Smooth muscle cell (in vitro differentiated cells): ENCODE data around the gene LZTS3. TPM values are rescaled to one million over a fixed set of nuclear protein-coding genes. Genes with fewer than 3 reads are reported as not detected.
A peak's percentile ranks its signal among the peaks of the same experiment; 100 is the strongest.

Experiments
- DNase-seq: peaks from one replicate; lab custom pipeline; 2025; ENCODE audit not compliant: unreplicated experiment; lab: John Stamatoyannopoulos, UW
- H2AFZ ChIP-seq: fragments of 200-600 bp; sonication (generic); 2 replicates; pipeline ENCODE4 v1.6.0; 2016; ENCODE audit warnings: antibody characterized with exemption, low read depth, mild to moderate bottlenecking
- H3F3A ChIP-seq: fragments of 200-600 bp; sonication (generic); 2 replicates; pipeline ENCODE4 v1.6.0; 2017; ENCODE audit warnings: antibody characterized with exemption, low read depth
- H3K27ac ChIP-seq: fragments of 200-600 bp; sonication (generic); 2 replicates; pipeline ENCODE4 v1.5.1; 2016; ENCODE audit warnings: low read depth, mild to moderate bottlenecking
- H3K27me3 ChIP-seq: fragments of 200-600 bp; sonication (generic); 2 replicates; pipeline ENCODE4 v1.6.1; 2016; ENCODE audit warnings: low read depth, mild to moderate bottlenecking
- H3K36me3 ChIP-seq: fragments of 200-600 bp; sonication (generic); 2 replicates; pipeline ENCODE4 v1.5.1; 2016; ENCODE audit warnings: low read depth
- H3K4me1 ChIP-seq: fragments of 200-600 bp; sonication (generic); 2 replicates; pipeline ENCODE4 v1.5.1; 2016; ENCODE audit warnings: low read depth
- H3K4me2 ChIP-seq: fragments of 200-600 bp; sonication (generic); 2 replicates; pipeline ENCODE4 v1.6.0; 2016; ENCODE audit warnings: mild to moderate bottlenecking
- H3K4me3 ChIP-seq: fragments of 200-600 bp; sonication (generic); 2 replicates; pipeline ENCODE4 v1.5.1; 2016; ENCODE audit warnings: mild to moderate bottlenecking
- H3K79me2 ChIP-seq: fragments of 200-600 bp; sonication (generic); 2 replicates; pipeline ENCODE4 v1.6.0; 2016; ENCODE audit warnings: low read depth, mild to moderate bottlenecking
- H3K9ac ChIP-seq: fragments of 200-600 bp; sonication (generic); 2 replicates; pipeline ENCODE4 v1.6.0; 2016; ENCODE audit warnings: low read depth
- H3K9me3 ChIP-seq: fragments of 200-600 bp; sonication (generic); replicated peaks from 2 replicates; pipeline ENCODE4 v1.5.1; 2016; ENCODE audit warnings: low read depth
- H4K20me1 ChIP-seq: fragments of 200-600 bp; sonication (generic); 2 replicates; pipeline ENCODE4 v1.6.0; 2016; ENCODE audit warnings: low read depth
- WGBS: methylation state at CpG from one replicate; pipeline ENCODE4 v1.1.7; 2016; ENCODE audit warnings: low lambda C conversion rate; 5-methylcytosine and 5-hydroxymethylcytosine counted together
- polyA plus RNA-seq: library from polyadenylated mRNA; unstranded; fragments of >200 nt; fragmentation: Nextera tagmentation; extraction: Ambion mirVana; gene quantifications from 2 replicates; pipeline ENCODE4 v1.2.1, GENCODE V29; 2016
- total RNA-seq: library from RNA; depleted of rRNA; stranded (reverse); fragments of >200 nt; gene quantifications from 2 replicates; pipeline ENCODE4 v1.2.3, GENCODE V29; 2014
- TF ChIP-seq, protein P1 (sequence below): fragments of 200-600 bp; sonication (generic); IDR thresholded peaks from 2 replicates; pipeline ENCODE4 v1.5.1; 2017; ENCODE audit warnings: borderline replicate concordance, mild to moderate bottlenecking, antibody characterized with exemption; ENCODE audit not compliant: insufficient read depth, poor library complexity, severe bottlenecking

LZTS3 gene
- total and polyA plus RNA-seq, 2 experiments from 2014 or later = 6.1 to 6.9 TPM

DNA sequence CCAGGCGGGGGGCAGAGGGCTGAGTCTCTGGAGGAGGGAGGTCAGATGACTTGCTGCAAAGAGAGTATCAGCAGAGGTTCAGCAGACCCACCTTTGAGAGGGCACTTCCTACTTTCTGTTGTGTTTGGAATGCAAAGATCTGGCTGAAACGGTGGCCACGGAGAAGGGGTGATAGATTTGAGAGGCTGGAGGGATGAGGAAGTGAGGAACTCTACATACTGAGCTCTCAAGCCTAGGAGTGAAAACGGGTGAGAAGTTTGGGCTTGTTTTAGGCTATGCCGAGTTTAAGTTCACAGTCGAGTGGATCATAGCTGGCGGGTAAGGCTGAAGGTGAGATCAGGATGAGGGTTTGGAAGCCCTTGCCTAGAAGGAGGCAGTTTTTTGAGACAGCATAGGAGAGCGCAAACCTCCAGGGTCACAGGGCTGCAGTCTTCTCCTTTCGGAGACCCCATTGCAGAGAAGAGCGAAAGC, 35.5 kb upstream of the LZTS3 start:
- Histone ChIP-seq H3F3A (no peaks in the 10 kb centered on the region), H3K36me3 (no peaks in the 10 kb centered on the region), H3K27ac (peak overlapping the region; percentile 57), H3K4me3 (peak overlapping the region; percentile 98), H4K20me1 (no peaks in the 10 kb centered on the region), H3K27me3 (no peaks in the 10 kb centered on the region), H3K4me2 (peak overlapping the region; percentile 95), H2AFZ (peak overlapping the region; percentile 99), H3K4me1 (peaks cover 8% of the 10 kb centered on the region), H3K9me3 (no peaks in the 10 kb centered on the region), H3K79me2 (peaks cover 32% of the 10 kb centered on the region), H3K9ac (peak overlapping the region; percentile 85)
- WGBS = 1% methylated on average over 10 of the region's 10 CpGs
- TF ChIP-seq, protein P1, sequence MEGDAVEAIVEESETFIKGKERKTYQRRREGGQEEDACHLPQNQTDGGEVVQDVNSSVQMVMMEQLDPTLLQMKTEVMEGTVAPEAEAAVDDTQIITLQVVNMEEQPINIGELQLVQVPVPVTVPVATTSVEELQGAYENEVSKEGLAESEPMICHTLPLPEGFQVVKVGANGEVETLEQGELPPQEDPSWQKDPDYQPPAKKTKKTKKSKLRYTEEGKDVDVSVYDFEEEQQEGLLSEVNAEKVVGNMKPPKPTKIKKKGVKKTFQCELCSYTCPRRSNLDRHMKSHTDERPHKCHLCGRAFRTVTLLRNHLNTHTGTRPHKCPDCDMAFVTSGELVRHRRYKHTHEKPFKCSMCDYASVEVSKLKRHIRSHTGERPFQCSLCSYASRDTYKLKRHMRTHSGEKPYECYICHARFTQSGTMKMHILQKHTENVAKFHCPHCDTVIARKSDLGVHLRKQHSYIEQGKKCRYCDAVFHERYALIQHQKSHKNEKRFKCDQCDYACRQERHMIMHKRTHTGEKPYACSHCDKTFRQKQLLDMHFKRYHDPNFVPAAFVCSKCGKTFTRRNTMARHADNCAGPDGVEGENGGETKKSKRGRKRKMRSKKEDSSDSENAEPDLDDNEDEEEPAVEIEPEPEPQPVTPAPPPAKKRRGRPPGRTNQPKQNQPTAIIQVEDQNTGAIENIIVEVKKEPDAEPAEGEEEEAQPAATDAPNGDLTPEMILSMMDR = no peak
- no peak for DNase-seq

- peak; percentile 59 for DNase-seq
- Histone ChIP-seq H3K9ac (peak within 1 kb of the TSS; percentile 26), H3K9me3 (no peaks in the 10 kb centered on the region), H3K27me3 (no peaks in the 10 kb centered on the region), H3F3A (no peaks in the 10 kb centered on the region), H3K79me2 (peaks cover 4% of the 10 kb centered on the region), H3K4me2 (peak within 1 kb of the TSS; percentile 90), H2AFZ (peak within 1 kb of the TSS; percentile 90), H3K27ac (no peak within 1 kb of the TSS), H3K4me1 (no peaks in the 10 kb centered on the region), H3K4me3 (peak within 1 kb of the TSS; percentile 86), H3K36me3 (peaks cover 4% of the 10 kb centered on the region), H4K20me1 (no peaks in the 10 kb centered on the region)
- under 1% methylated on average over 30 of the region's 48 CpGs for WGBS
- TF ChIP-seq, protein P1 = no peak
These were observed 30.9 kb upstream of the LZTS3 start, which contains the start of gene DDRGK1 for GRCh38 chr20:3204124-3204794. TSS of gene DDRGK1 (minus strand) at chr20:3204682. CDS start at chr20:3204627, 55 bp downstream.

- H3K9ac ChIP-seq = peak overlapping the region; percentile 26
- no peak for DNase-seq
- no peaks in the 10 kb centered on the region for H3K4me1 ChIP-seq
- peak overlapping the region; percentile 90 for H3K4me2 ChIP-seq
- no peak overlapping the region for H3K27ac ChIP-seq
- no peaks in the 10 kb centered on the region for H3K9me3 ChIP-seq
- peak overlapping the region; percentile 86 for H3K4me3 ChIP-seq
- peaks cover 10% of the 10 kb centered on the region for H3K36me3 ChIP-seq
- 27% methylated on average over 30 of the region's 31 CpGs for WGBS
- H3K27me3 ChIP-seq = no peaks in the 10 kb centered on the region
- H2AFZ ChIP-seq = peak overlapping the region; percentile 90
- H3K79me2 ChIP-seq = peaks cover 4% of the 10 kb centered on the region
- no peaks in the 10 kb centered on the region for H3F3A ChIP-seq
- TF ChIP-seq, protein P1 = no peak
- no peaks in the 10 kb centered on the region for H4K20me1 ChIP-seq
These were observed 30.2 kb upstream of the LZTS3 start for GRCh38 chr20:3203315-3204123.
